ENCODE results near the gene BTG1.

BTG1 gene

DNA sequence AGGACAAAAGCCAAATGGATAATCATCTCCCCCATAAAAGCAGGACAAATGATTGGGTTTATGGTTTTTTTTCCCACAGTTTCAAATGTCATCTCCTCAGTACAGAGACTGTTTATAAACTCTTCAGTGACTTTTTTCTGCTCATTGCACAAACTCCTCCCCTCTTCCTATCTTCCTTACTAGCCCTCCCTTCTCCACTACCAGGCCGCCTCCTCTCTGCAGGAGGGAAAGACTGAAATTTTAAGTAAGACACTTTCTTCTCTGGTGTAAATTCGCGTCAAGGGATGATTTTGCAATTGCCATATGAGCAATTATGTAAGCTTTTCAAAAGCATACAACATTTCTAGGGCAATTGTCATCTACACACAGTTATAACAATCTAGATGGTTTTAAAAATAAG, 37.0 kb downstream of the BTG1 start:
- no peaks in the 10 kb centered on the region for H3K9me3 ChIP-seq
- H3K36me3 ChIP-seq = no peaks in the 10 kb centered on the region
- intact Hi-C loops (cut with DNase I; ENCODE audit: low total_unique reads) = no loop called here
- no peak overlapping the region for H3K27ac ChIP-seq
- no peak overlapping the region for H3K4me3 ChIP-seq
- DNase-seq = no peak
- H3K4me1 ChIP-seq = no peaks in the 10 kb centered on the region
- TF ChIP-seq, protein P1, sequence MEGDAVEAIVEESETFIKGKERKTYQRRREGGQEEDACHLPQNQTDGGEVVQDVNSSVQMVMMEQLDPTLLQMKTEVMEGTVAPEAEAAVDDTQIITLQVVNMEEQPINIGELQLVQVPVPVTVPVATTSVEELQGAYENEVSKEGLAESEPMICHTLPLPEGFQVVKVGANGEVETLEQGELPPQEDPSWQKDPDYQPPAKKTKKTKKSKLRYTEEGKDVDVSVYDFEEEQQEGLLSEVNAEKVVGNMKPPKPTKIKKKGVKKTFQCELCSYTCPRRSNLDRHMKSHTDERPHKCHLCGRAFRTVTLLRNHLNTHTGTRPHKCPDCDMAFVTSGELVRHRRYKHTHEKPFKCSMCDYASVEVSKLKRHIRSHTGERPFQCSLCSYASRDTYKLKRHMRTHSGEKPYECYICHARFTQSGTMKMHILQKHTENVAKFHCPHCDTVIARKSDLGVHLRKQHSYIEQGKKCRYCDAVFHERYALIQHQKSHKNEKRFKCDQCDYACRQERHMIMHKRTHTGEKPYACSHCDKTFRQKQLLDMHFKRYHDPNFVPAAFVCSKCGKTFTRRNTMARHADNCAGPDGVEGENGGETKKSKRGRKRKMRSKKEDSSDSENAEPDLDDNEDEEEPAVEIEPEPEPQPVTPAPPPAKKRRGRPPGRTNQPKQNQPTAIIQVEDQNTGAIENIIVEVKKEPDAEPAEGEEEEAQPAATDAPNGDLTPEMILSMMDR (IDR thresholded peaks at IDR 0.05) = no peak
- no peaks in the 10 kb centered on the region for H3K27me3 ChIP-seq

GRCh38 chr12:92107621-92108131, 38.0 kb downstream of the BTG1 start:
- no peak for DNase-seq
- no peaks in the 10 kb centered on the region for H3K9me3 ChIP-seq
- intact Hi-C loops (cut with DNase I; ENCODE audit: low total_unique reads) = no loop called here
- no peaks in the 10 kb centered on the region for H3K4me1 ChIP-seq
- H3K27ac ChIP-seq = no peak overlapping the region
- no peaks in the 10 kb centered on the region for H3K36me3 ChIP-seq
- H3K4me3 ChIP-seq = no peak overlapping the region
- no peaks in the 10 kb centered on the region for H3K27me3 ChIP-seq
- TF ChIP-seq, protein P1 (IDR thresholded peaks at IDR 0.05) = no peak

- Histone ChIP-seq H3K4me1 (no peaks in the 10 kb centered on the region), H3K4me3 (no peak overlapping the region), H3K36me3 (no peaks in the 10 kb centered on the region), H3K27me3 (no peaks in the 10 kb centered on the region), H3K27ac (no peak overlapping the region), H3K9me3 (no peaks in the 10 kb centered on the region)
- TF ChIP-seq, protein P1 (IDR thresholded peaks at IDR 0.05) = no peak
- no peak for DNase-seq
- intact Hi-C loops (cut with DNase I; ENCODE audit: low total_unique reads) = no loop called here
Observed at GRCh38 chr12:92107094-92107493, 38.6 kb downstream of the BTG1 start.

GRCh38 chr12:92105676-92106075, 40.0 kb downstream of the BTG1 start:
- H3K27me3 ChIP-seq = no peaks in the 10 kb centered on the region
- no peak overlapping the region for H3K4me3 ChIP-seq
- intact Hi-C loops (cut with DNase I; ENCODE audit: low total_unique reads) = no loop called here
- H3K27ac ChIP-seq = no peak overlapping the region
- TF ChIP-seq, protein P1 (IDR thresholded peaks at IDR 0.05) = no peak
- DNase-seq = no peak
- H3K4me1 ChIP-seq = no peaks in the 10 kb centered on the region
- H3K9me3 ChIP-seq = no peaks in the 10 kb centered on the region
- no peaks in the 10 kb centered on the region for H3K36me3 ChIP-seq

GRCh38 chr12:92105110-92105509, 40.5 kb downstream of the BTG1 start:
- DNase-seq = no peak
- Histone ChIP-seq H3K27me3 (no peaks in the 10 kb centered on the region), H3K9me3 (no peaks in the 10 kb centered on the region), H3K4me1 (no peaks in the 10 kb centered on the region), H3K4me3 (no peak overlapping the region), H3K27ac (no peak overlapping the region), H3K36me3 (no peaks in the 10 kb centered on the region)
- intact Hi-C loops (cut with DNase I; ENCODE audit: low total_unique reads) = no loop called here
- TF ChIP-seq, protein P1 (IDR thresholded peaks at IDR 0.05) = no peak

DNA sequence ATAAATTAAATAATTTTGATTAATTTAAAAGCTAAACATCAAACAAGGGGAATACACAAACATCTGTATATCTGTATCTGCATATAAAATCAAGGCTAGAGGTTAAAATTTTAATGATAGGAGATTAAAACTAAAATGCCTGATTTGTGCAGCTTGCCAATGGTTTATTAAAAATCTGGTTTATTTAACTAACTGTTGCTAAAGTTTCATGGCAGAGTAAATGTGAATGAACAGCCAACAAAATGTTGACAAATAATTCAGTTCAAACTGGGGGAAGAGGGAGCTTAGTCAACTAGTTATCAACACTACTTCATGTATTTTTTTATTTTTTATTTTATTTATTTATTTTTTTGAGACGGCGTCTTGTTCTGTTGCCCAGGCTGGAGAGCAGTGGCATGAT, 43.0 kb downstream of the BTG1 start:
- Histone ChIP-seq H3K9me3 (no peaks in the 10 kb centered on the region), H3K36me3 (no peaks in the 10 kb centered on the region), H3K27ac (no peak overlapping the region), H3K4me3 (no peak overlapping the region), H3K27me3 (no peaks in the 10 kb centered on the region), H3K4me1 (no peaks in the 10 kb centered on the region)
- TF ChIP-seq, protein P1 (IDR thresholded peaks at IDR 0.05) = no peak
- DNase-seq = no peak
- intact Hi-C loops (cut with DNase I; ENCODE audit: low total_unique reads) = no loop called here

All from tibial artery (tissue), 4 donors.